RWPE1 (cell line): ENCODE data around the gene RAB40C.

Experiments
- CTCF ChIA-PET: fragments of 350-600 bp; sonication (Branson Sonifier 250); formaldehyde crosslinking; extraction: SDS; loops from one replicate; lab custom pipeline; 2021; lab: Yijun Ruan, JAX
- POLR2A ChIA-PET: fragments of 400-600 bp; formaldehyde crosslinking; extraction: SDS; loops from one replicate; lab custom pipeline; 2020; ENCODE audit warnings: antibody characterized with exemption; ENCODE audit not compliant: low non-redundant PET; lab: Yijun Ruan, JAX
- DNase-seq: peaks from one replicate; pipeline ENCODE4 v3.0.0; 2012; ENCODE audit warnings: low spot score
- H3K27ac ChIP-seq: fragments of 450-650 bp; 2 replicates; pipeline ENCODE4 v1.5.1; 2017
- CTCF ChIP-seq: fragments of 450-650 bp; conservative IDR thresholded peaks from 2 replicates; pipeline ENCODE4 v1.5.1; 2017; ENCODE audit warnings: low read depth, mild to moderate bottlenecking

Gene RAB40C

DNA sequence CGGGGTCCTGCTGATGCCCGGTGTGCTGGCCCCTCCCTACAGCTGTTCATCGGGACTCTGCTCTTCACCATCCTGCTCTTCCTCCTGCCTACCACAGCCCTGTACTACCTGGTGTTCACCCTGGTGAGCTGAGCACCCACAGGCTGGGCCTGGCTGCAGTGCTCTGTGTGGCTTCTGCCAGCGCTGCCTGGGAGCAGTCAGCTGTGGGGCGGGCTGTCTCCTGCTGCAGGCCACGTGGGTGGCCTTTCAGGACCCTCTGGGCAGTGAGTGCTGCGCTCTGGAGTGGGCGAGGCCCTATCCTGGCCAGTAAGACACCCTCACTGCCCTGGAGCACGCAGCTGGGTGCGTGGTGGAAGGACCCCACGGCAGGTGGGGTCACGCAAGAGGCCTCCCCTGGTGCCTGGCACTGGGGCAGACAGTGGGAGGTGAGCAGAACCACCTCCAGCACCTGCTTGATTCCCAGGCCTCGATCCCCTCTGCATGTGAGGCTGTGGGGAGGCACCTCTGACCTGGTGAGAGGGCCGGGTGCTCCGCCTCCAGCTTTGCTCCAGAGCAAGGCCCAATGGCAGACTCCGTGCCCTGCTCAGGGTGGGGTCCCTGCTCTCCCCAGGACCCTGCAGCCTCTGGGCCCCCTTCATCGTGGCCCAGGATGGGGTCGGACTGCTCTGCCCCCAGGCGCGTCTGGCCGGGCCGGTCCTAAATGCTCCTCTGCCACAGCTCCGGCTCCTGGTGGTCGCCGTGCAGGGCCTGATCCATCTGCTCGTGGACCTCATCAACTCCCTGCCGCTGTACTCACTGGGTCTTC, 9.5 kb upstream of the RAB40C start:
- no peak for DNase-seq
- ChIA-PET POLR2A (interaction anchor here (0.6 kb wide), 1 partner anchor 10 kb away, joined by 3 read pairs; no protein-coding TSS in a partner anchor), CTCF (interaction anchor here (0.6 to 0.8 kb wide), 3 partner anchors 63 to 102 kb away, joined by 3 read pairs; no protein-coding TSS in a partner anchor)
- no peak for TF ChIP-seq CTCF
- H3K27ac ChIP-seq = peak overlapping the region; percentile 13

GRCh38 chr16:580946-581498, 8.8 kb upstream of the RAB40C start:
- no peak for DNase-seq
- peak overlapping the region; percentile 13; the same call in 1 of the 2 replicates for H3K27ac ChIP-seq
- no peak for TF ChIP-seq CTCF
- POLR2A ChIA-PET = no interaction called here
- CTCF ChIA-PET = interaction anchor here (0.6 kb wide), 1 partner anchor 63 kb away, joined by 7 read pairs; no protein-coding TSS in a partner anchor

- POLR2A ChIA-PET = no interaction called here
- CTCF ChIA-PET = interaction anchor here (0.6 to 1.2 kb wide), 7 partner anchors 10 to 137 kb away, joined by 3 to 7 read pairs (median 4); partner anchors contain the start of genes PIGQ and RHOT2
- TF ChIP-seq CTCF = no peak
- H3K27ac ChIP-seq = 0 out of 2 replicates have a peak overlapping the region, but pooled peaks have one; percentile 47
- DNase-seq = no peak
Measured at GRCh38 chr16:582218-582613, 7.7 kb upstream of the RAB40C start.

DNA sequence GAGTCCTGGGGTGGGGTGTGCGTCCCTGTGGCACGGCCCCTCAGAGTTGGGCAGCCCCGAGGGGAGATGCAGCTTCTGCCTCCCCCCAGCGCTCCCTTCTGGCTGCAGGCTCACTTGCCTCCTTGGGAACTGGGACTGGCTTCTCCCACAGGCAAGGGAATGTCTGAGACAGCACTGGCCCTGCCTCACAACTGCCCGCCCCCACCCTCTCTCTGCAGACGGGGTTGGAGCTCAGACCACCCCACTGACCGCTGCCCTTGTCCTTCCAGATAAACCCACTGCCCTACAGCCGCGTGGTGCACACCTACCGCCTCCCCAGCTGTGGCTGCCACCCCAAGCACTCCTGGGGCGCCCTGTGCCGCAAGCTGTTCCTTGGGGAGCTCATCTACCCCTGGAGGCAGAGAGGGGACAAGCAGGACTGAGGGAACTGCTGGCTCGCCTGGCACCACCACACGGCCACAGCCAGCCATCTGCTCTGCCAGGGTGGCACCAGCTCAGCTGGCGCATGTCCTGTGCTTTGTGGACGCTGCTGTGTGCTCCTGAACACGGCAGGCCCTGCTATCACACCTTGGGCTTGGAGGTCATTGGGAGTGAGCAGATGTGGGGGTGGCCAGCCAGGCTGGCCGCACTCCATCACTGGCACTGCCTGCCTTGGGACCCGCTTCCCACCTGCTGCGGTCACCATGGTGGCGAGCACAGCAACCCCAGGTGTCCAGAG, 7.1 kb upstream of the RAB40C start:
- no peak for DNase-seq
- TF ChIP-seq CTCF = no peak
- H3K27ac ChIP-seq = peak overlapping the region; percentile 47; the same call in 1 of the 2 replicates
- ChIA-PET CTCF (interaction anchor here (0.6 to 1.2 kb wide), 7 partner anchors 10 to 137 kb away, joined by 3 to 7 read pairs (median 4); partner anchors contain the start of genes PIGQ and RHOT2), POLR2A (interaction anchor here (0.7 kb wide), 1 partner anchor 81 kb away, joined by 5 read pairs; no protein-coding TSS in a partner anchor)

DNA sequence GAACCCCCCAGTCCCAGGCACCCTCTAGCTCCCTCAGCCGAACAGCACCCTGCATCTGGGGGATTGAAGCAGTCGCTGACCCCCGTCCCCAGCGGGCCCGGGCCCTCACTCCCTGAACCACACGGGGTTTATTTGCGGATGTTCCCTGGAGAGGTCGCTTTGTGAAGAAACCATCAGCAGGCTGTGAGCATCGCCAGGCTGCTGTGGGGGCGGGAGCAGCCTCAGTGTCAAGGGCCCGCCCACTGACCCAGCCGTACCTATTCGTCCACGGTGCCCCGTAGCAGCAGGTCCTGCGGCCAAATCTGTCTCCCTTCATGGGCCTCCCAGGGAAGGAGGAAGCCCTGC, 6.4 kb upstream of the RAB40C start:
- POLR2A ChIA-PET = no interaction called here
- no peak for TF ChIP-seq CTCF
- peak overlapping the region; percentile 47; the same call in 1 of the 2 replicates for H3K27ac ChIP-seq
- CTCF ChIA-PET = interaction anchor here (0.8 to 1.2 kb wide), 2 partner anchors 9 to 78 kb away, joined by 4 read pairs; no protein-coding TSS in a partner anchor
- DNase-seq = no peak
